Stimulated activated CD4-positive, alpha-beta T cell treated with anti-CD3 and anti-CD28 coated beads, TNF-alpha, amount 100 ng/mL, for 48 hours (primary cell): ENCODE data around the gene DCDC1.

Source experiments
- DNase-seq, 3 donors: peaks; one replicate each; pipeline ENCODE4 v3.0.0-alpha.2; 2020; ENCODE audit warnings: low read depth in 3 of 3

The DCDC1 gene

GRCh38 chr11:31369348-31370329 lies at the start of gene DCDC1, which contains the start of gene DNAJC24:
Gene DCDC1, minus strand, starts transcription at chr11:31369739. Its CDS starts 41,459 bp downstream, at chr11:31328280.
Gene DNAJC24, plus strand, starts transcription at chr11:31369860. Its CDS starts 889 bp downstream, at chr11:31370749.
- DNase-seq, result peak; percentile 83 to 91 (median 87)

GRCh38 chr11:31419138-31419537 lies 49.6 kb upstream of the DCDC1 start:
- DNase-seq, result no peak

GRCh38 chr11:31417816-31418215 lies 48.3 kb upstream of the DCDC1 start:
- no peak for DNase-seq

GRCh38 chr11:31417357-31417756 lies 47.8 kb upstream of the DCDC1 start:
- DNase-seq, result no peak

GRCh38 chr11:31415435-31415834 lies 45.9 kb upstream of the DCDC1 start:
- no peak for DNase-seq

- no peak for DNase-seq
These were observed 44.8 kb upstream of the DCDC1 start for GRCh38 chr11:31414338-31414737.

- DNase-seq, result no peak
These were observed 43.4 kb upstream of the DCDC1 start for GRCh38 chr11:31412946-31413345.

GRCh38 chr11:31408201-31408600 lies 38.7 kb upstream of the DCDC1 start:
- no peak for DNase-seq

- DNase-seq, result no peak
These were observed 35.1 kb upstream of the DCDC1 start for GRCh38 chr11:31404614-31405013.

- no peak for DNase-seq
These were observed 27.8 kb upstream of the DCDC1 start for GRCh38 chr11:31397239-31397834.

GRCh38 chr11:31387379-31387778 lies 17.8 kb upstream of the DCDC1 start:
- DNase-seq, result no peak

- DNase-seq, result no peak
These were observed 13.6 kb upstream of the DCDC1 start for GRCh38 chr11:31383116-31383515.

GRCh38 chr11:31375879-31376278 lies 6.3 kb upstream of the DCDC1 start:
- no peak for DNase-seq

GRCh38 chr11:31366795-31367194 lies 2.7 kb downstream of the DCDC1 start:
- no peak for DNase-seq

GRCh38 chr11:31361743-31362142 lies 7.8 kb downstream of the DCDC1 start:
- DNase-seq, result no peak

- no peak for DNase-seq
These were observed 13.7 kb downstream of the DCDC1 start for GRCh38 chr11:31355817-31356216.

- no peak for DNase-seq
These were observed 14.4 kb downstream of the DCDC1 start for GRCh38 chr11:31355131-31355530.

GRCh38 chr11:31351168-31351567 lies 18.4 kb downstream of the DCDC1 start:
- DNase-seq, result no peak

GRCh38 chr11:31340903-31341572 lies 28.5 kb downstream of the DCDC1 start:
- no peak for DNase-seq

GRCh38 chr11:31337806-31338205 lies 31.7 kb downstream of the DCDC1 start:
- no peak for DNase-seq

GRCh38 chr11:31328697-31329096 lies 40.8 kb downstream of the DCDC1 start:
- DNase-seq, result no peak

- DNase-seq, result no peak
These were observed 42.1 kb downstream of the DCDC1 start for GRCh38 chr11:31327417-31327816.
